Measurements from ENCODE around the gene NEAT1. TPM values are rescaled to one million over a fixed set of nuclear protein-coding genes. Genes with fewer than 3 reads are reported as not detected.
A peak's percentile ranks its signal among the peaks of the same experiment; 100 is the strongest.

Gene NEAT1
- total RNA-seq, 1 donor from 2014 or later = 1,527 TPM

DNA sequence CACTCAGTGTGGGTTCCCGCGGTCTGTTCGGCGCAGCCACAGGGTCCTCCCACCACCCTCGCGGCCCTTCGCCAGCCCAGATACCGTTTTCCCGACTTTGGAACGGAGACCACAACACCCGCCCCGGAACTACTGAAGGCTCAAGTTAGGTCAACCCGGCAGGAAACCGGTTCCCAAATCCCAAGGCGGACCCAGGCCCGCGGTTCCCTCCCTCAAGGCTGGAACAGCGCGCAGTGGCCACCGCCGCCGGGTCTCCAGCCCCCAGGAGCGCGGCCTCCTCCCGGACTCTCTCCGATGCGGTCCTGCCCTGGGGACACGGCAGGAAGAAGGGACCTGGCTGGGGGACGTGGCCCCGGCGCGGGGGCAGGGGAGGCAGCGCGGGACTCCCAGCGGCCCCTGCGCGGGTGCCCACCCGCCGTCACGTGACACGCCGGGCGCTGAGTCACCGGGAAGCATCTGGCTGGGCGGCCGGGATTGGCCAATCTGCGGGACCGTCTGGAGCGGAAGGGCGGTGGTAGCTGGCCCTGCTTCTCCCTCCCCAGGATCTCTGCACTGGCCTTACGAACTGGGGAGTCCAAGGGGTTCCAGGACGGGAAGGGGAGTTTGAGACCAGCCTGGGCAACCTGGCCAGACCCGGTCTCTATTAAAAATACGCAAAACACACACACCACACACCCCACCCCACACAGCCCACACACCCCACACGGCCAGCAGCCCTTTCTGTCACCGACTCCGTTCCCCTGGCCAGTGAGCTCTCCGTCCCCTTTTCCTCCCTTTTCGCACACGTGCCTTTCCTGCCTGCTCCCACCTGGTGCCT, 54.8 kb downstream of the NEAT1 start:
- DNase-seq (ENCODE audit: low spot score) = peak; percentile 100

DNA sequence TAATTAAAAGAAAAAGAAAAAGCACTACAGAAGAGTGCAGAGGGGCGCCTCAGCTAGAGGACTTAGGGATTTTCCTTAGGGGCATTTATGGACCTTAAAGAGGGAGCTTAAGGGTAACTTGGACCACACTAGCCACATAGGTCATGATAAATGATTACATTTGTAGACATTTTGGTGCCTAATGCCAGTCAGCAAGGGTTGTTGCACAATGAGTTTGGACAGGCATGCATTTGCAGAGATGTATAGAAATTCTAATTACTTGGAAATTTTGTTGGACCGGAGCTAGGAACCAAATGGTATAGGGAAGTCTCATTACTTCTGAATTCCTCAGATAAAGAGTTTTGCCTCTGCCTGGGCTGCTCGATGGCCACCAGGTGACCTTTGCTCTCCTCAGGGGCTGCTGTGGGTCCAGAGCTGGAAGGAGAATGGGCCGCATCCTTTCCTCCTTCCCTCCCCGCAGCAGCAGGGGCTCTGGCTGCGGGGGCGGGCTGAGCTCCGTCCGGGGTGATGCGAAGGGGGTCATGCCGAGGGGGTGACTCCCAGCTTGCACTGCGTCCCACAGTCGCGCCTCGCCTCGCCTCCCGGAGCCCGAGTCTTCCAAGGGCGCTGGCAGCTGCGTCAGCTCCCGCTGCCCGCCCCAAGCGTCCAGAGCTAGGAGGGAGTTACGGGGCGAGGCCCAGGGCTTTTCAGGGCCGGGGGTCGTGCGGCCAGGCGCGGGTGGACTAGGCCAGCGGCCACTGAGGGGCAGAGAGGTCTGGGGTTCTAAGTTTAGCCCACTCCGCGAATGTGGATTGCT, 56.0 kb downstream of the NEAT1 start:
- DNase-seq (ENCODE audit: low spot score) = peak; percentile 92

DNA sequence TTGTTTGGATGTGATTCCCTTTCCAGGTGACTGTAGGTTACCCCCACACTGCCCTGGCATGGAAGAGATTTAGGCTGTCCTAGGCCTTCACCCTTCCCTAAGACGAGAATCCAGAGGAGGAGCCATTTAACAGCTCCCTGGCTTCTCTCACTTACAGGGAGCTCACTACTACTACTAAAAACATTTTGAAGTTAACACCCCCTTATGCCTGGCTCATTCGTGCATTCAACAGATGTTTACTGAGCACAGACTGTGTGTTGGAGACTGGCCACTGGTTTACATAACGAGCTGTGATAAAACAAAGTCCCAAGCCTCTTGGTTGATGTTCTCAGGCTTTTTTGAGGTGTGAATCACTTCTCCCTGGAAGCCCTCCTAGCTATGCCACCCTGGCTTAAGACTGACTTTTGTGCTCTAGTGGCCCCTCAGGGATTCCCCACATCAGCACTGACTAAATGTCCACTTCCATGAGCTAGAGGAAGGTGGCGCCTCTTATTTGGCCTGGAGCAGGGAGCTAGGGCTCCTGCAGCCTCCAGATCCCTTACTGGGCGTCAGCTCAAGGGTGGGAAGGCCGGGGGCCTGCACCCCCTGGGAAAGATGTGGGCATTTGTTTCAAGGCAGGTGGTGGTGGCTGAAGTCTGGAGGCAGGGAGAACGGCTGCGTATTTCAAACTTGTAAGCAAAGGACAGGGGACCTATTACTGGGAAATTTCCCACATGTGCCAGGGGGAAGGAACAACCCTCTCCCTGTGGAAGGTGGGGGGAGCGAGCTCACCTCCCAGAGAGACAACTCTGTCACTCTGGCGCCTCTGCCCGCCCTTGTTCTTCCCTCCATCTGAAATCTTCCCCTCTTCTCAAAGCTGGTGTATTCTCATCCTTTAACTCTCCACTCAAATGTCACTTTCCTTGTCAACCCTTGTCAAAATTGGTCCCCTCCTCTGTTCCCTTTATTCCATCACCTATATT, 56.9 kb downstream of the NEAT1 start:
- peak; percentile 57 for DNase-seq (ENCODE audit: low spot score)

GRCh38 chr11:65482306-65482850, 59.8 kb downstream of the NEAT1 start:
- DNase-seq (ENCODE audit: low spot score) = peak; percentile 1

DNA sequence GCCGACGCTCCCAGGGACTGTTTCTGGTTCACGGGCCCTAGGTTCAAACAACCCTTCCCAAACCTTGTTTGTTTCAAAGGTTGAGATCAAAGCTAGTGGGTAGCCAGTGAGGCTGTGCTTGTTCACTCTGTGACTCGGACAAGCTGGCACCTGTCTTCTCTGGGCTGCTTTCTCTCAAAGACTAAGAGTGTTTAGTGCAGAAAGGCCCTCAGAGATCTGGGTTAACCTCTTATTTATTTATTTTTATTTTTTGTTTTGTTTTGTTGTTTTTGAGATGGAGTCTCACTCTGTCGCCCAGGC, 63.3 kb downstream of the NEAT1 start:
- DNase-seq (ENCODE audit: low spot score) = no peak

GRCh38 chr11:65486570-65487466, 64.2 kb downstream of the NEAT1 start:
- peak; percentile 26 for DNase-seq (ENCODE audit: low spot score)

GRCh38 chr11:65487467-65488272, 65.1 kb downstream of the NEAT1 start:
- peak; percentile 97 for DNase-seq (ENCODE audit: low spot score)

- peak; percentile 89 for DNase-seq (ENCODE audit: low spot score)
These were observed 65.9 kb downstream of the NEAT1 start for GRCh38 chr11:65488273-65489034.

GRCh38 chr11:65489035-65489705, 66.6 kb downstream of the NEAT1 start:
- peak; percentile 90 for DNase-seq (ENCODE audit: low spot score)

GRCh38 chr11:65489706-65490320, 67.2 kb downstream of the NEAT1 start:
- DNase-seq (ENCODE audit: low spot score) = peak; percentile 75

DNA sequence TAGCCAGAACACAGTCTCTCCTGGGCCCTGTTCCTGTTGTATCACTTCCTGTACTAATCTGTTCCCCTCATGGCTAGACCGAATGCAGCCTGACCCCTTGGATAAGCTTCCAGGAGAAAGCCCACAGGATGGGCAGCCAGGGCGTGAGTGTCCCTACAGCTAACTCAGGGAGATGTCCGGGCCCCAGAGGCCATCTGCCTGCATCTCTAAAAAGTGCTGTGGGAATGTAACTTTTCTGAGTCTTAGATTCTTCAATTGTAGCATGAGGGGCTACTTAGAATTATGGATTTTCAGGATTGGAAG, 68.5 kb downstream of the NEAT1 start:
- DNase-seq (ENCODE audit: low spot score) = no peak

DNA sequence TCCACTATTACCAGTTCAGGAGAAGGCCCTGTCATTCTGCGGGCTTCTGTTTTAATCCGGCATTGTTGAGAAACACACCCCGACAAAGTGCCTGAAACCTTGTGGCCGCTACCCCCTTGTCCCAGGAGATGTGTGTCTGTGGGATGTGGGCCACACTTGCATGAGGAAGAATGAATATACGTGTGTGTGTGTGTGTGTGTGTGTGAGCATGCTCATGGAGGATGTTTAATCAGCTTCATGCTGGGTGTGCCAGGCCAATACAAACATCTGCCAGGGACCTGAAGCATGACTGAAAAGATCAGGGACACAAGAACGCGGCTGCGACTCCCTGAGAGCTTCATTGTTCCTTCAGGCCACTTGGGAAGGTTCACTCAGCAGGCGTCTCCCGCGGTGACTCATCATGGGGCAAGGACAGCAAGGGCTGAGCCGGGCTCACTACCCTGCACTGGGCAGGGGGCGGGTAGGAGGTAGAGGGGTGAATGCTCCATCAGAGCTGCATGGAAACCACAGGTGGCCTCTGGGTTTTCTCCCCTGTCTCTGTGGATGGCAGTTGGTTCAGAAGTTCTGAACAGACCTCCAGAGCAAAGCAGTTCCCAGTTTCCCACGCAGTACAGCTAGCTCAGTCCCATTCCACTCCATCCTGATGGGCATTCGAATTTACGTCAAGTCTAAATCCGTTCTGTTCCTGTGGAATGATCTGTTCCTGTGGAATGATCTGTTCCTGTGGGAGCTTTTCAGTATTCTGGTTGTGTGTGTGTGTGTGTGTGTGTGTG, 69.2 kb downstream of the NEAT1 start:
- peak; percentile 91 for DNase-seq (ENCODE audit: low spot score)

GRCh38 chr11:65492387-65492636, 69.7 kb downstream of the NEAT1 start:
- DNase-seq (ENCODE audit: low spot score) = no peak

DNA sequence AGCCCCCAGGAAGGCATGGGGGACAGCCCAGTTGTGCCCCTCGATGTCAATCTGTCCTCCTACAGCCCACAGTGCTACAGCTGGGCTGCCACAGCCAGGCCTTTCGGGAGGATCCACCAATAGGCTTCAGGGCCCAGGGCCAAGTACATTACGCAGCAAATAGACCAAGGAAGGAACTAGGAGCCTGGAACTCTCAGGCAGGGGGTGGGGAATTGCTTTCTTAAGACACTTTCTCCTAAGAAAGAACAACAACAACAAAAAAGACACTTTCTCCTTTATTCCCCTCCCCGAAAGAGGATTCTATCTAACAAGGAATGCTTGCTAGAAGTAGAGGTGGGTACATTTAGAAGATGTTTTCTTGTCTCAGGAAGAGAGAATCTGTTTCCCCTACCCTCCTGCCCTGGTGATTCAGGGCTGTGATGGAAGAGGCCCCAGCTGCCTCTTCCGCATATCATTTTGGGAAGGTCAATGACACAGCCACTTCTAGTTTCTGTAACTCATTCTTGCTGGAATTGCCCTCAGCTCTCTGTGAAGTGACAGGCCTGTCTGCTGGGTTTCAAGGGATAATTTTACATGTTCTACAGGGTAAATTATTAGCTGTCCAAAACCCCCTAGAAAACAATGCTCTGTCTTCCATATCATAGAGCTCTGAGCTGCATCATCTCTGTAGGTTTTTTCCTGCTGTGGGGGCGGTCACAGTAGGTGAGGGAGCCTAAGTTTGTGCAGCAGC, 70.2 kb downstream of the NEAT1 start:
- peak; percentile 89 for DNase-seq (ENCODE audit: low spot score)

GRCh38 chr11:65493367-65494176, 71.0 kb downstream of the NEAT1 start:
- peak; percentile 89 for DNase-seq (ENCODE audit: low spot score)

All from mesenteric fat pad (tissue), 1 donor.